ENCODE measurements around the gene B4GALNT2. TPM values are rescaled to one million over a fixed set of nuclear protein-coding genes. Genes with fewer than 3 reads are reported as not detected.

B4GALNT2 gene
- total RNA-seq, 1 experiment from 2014 or later = not detected

DNA sequence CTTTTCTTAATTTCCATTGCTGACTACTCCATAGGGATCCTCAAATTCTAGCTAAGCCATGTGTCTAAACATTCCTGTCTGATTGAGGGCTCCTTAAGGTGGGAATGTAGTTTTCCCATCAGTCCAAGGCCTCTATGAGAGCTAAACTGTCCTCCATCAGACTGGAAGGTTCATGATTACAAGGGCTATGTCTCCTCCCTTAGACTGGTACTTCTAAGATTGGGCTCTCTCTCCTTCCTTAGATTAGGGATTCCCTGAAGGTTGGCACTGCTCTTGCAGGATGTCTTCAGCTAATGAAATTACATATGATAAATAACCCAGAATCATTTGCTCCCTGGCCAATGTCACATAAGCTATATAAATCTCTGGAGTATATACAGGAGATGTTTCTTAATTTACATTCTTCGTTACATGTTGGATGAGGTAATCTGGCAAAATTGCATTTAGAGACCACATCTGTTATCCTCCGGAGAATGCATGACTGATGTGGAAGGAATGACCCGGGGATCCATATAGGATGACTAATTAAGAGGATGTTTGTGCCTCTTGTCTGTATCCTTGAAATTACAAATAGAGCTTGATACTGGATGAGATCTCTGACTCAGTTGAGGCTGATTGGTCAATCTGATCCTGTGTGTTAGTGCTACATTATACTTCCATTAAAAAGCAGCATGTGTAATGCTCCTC, 14.2 kb downstream of the B4GALNT2 start:
- Histone ChIP-seq H3K27me3 (replicated peaks; ENCODE audit: insufficient read depth, low read depth, low read length, poor library complexity) (no peaks in the 10 kb centered on the region), H3K9me3 (ENCODE audit: low read depth, low read length, poor library complexity, severe bottlenecking) (no peaks in the 10 kb centered on the region), H3K36me3 (ENCODE audit: insufficient read depth, low read length, poor library complexity, severe bottlenecking) (no peaks in the 10 kb centered on the region), H3K4me3 (ENCODE audit: low read depth, low read length, poor library complexity, severe bottlenecking) (no peak overlapping the region), H3K4me1 (ENCODE audit: insufficient read depth, low read length, poor library complexity, severe bottlenecking) (no peaks in the 10 kb centered on the region), H3K27ac (ENCODE audit: low read depth, low read length, poor library complexity, severe bottlenecking) (no peak overlapping the region)
- TF ChIP-seq, protein P1, sequence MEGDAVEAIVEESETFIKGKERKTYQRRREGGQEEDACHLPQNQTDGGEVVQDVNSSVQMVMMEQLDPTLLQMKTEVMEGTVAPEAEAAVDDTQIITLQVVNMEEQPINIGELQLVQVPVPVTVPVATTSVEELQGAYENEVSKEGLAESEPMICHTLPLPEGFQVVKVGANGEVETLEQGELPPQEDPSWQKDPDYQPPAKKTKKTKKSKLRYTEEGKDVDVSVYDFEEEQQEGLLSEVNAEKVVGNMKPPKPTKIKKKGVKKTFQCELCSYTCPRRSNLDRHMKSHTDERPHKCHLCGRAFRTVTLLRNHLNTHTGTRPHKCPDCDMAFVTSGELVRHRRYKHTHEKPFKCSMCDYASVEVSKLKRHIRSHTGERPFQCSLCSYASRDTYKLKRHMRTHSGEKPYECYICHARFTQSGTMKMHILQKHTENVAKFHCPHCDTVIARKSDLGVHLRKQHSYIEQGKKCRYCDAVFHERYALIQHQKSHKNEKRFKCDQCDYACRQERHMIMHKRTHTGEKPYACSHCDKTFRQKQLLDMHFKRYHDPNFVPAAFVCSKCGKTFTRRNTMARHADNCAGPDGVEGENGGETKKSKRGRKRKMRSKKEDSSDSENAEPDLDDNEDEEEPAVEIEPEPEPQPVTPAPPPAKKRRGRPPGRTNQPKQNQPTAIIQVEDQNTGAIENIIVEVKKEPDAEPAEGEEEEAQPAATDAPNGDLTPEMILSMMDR (conservative IDR thresholded peaks at IDR 0.05; ENCODE audit: low read depth, low read length) = no peak
- no peak for TF ChIP-seq EZH2 (IDR thresholded peaks at IDR 0.05; ENCODE audit: borderline replicate concordance, low read depth, low read length, poor library complexity, severe bottlenecking)
- peak; percentile 66 for DNase-seq (ENCODE audit: low spot score)
- ChIA-PET CTCF (no interaction called here), POLR2A (ENCODE audit: low non-redundant PET) (no interaction called here)
- no TSS peak for BruUV-seq (replicated peaks)
- intact Hi-C loops (cut with micrococcal nuclease; ENCODE audit: unreplicated experiment) = no loop called here

DNA sequence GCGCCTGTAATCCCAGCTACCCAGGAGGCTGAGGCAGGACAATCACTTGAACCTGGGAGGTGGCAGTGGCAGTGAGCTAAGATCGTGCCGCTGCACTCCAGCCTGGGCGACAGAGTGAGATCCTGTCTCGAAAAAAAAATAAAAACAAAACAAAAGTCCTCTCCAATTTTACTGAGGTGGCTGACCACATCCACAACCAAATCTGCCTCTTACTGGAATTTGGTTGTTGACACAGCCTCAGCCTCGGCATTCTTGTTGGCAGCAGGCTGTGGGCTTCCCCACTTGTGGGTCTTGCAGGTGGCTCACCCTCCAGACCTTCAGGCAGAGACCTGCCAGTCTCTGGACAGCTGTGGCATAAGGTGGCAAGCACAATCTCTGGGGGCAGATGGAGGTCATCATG, 15.6 kb downstream of the B4GALNT2 start:
- no peak overlapping the region for H3K27ac ChIP-seq (ENCODE audit: low read depth, low read length, poor library complexity, severe bottlenecking)
- ChIA-PET POLR2A (ENCODE audit: low non-redundant PET) (no interaction called here), CTCF (no interaction called here)
- no peaks in the 10 kb centered on the region for H3K4me1 ChIP-seq (ENCODE audit: insufficient read depth, low read length, poor library complexity, severe bottlenecking)
- H3K36me3 ChIP-seq (ENCODE audit: insufficient read depth, low read length, poor library complexity, severe bottlenecking) = no peaks in the 10 kb centered on the region
- no peaks in the 10 kb centered on the region for H3K9me3 ChIP-seq (ENCODE audit: low read depth, low read length, poor library complexity, severe bottlenecking)
- H3K4me3 ChIP-seq (ENCODE audit: low read depth, low read length, poor library complexity, severe bottlenecking) = no peak overlapping the region
- intact Hi-C loops (cut with micrococcal nuclease; ENCODE audit: unreplicated experiment) = no loop called here
- no peak for DNase-seq (ENCODE audit: low spot score)
- no TSS peak for BruUV-seq (replicated peaks)
- TF ChIP-seq, protein P1 (conservative IDR thresholded peaks at IDR 0.05; ENCODE audit: low read depth, low read length) = no peak
- no peak for TF ChIP-seq EZH2 (IDR thresholded peaks at IDR 0.05; ENCODE audit: borderline replicate concordance, low read depth, low read length, poor library complexity, severe bottlenecking)
- no peaks in the 10 kb centered on the region for H3K27me3 ChIP-seq (replicated peaks; ENCODE audit: insufficient read depth, low read depth, low read length, poor library complexity)

DNA sequence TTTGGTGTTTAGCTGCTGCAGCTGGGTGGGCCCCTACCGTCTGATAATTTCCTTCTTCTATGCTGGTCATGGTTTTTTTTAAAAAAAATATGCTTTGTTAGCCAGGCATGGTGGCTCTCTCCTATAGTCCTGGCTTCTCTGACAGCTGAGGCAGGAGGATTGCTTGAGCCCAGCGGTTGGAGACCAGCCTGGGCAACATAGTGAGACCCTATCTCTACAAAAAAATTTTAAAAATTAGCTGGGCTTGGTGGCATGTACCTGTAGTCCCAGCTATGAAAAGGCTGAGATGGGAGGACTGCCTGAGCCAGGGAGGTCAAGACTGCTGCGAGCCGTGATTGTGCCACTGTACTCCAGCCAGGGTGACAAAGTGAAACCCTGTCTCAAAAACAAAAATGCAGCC, 19.4 kb downstream of the B4GALNT2 start:
- H3K27ac ChIP-seq (ENCODE audit: low read depth, low read length, poor library complexity, severe bottlenecking) = no peak overlapping the region
- no TSS peak for BruUV-seq (replicated peaks)
- no peaks in the 10 kb centered on the region for H3K36me3 ChIP-seq (ENCODE audit: insufficient read depth, low read length, poor library complexity, severe bottlenecking)
- intact Hi-C loops (cut with micrococcal nuclease; ENCODE audit: unreplicated experiment) = no loop called here
- H3K9me3 ChIP-seq (ENCODE audit: low read depth, low read length, poor library complexity, severe bottlenecking) = no peaks in the 10 kb centered on the region
- no peaks in the 10 kb centered on the region for H3K27me3 ChIP-seq (replicated peaks; ENCODE audit: insufficient read depth, low read depth, low read length, poor library complexity)
- H3K4me1 ChIP-seq (ENCODE audit: insufficient read depth, low read length, poor library complexity, severe bottlenecking) = no peaks in the 10 kb centered on the region
- no peak for DNase-seq (ENCODE audit: low spot score)
- CTCF ChIA-PET = interaction anchor here (0.7 kb wide), 1 partner anchor 28 kb away, joined by 4 read pairs; no protein-coding TSS in a partner anchor
- POLR2A ChIA-PET (ENCODE audit: low non-redundant PET) = no interaction called here
- TF ChIP-seq EZH2 (IDR thresholded peaks at IDR 0.05; ENCODE audit: borderline replicate concordance, low read depth, low read length, poor library complexity, severe bottlenecking) = no peak
- TF ChIP-seq, protein P1 (conservative IDR thresholded peaks at IDR 0.05; ENCODE audit: low read depth, low read length) = no peak
- H3K4me3 ChIP-seq (ENCODE audit: low read depth, low read length, poor library complexity, severe bottlenecking) = no peak overlapping the region
